ENCODE data around the gene FLNA.

DNA sequence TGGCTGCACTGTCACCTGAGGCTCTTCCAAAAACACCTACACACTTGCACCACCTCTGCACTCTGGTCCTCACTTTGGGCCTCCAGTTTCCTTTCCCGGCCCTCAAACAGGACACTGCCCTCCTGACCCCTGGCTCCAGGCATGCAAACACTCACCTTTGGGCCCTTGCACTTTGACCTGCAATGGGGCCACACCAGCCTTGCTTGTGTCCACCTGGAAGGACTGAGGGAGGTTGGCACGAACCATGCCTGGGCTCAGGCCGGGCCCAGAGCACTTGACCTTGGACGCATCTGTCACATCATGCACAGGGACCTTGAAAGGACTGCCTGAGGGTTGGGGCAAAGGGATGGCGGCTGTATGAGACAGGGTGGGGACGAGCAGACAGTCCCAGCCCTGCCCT lies 15.6 kb downstream of the FLNA start:
- TF ChIP-seq, protein P1, sequence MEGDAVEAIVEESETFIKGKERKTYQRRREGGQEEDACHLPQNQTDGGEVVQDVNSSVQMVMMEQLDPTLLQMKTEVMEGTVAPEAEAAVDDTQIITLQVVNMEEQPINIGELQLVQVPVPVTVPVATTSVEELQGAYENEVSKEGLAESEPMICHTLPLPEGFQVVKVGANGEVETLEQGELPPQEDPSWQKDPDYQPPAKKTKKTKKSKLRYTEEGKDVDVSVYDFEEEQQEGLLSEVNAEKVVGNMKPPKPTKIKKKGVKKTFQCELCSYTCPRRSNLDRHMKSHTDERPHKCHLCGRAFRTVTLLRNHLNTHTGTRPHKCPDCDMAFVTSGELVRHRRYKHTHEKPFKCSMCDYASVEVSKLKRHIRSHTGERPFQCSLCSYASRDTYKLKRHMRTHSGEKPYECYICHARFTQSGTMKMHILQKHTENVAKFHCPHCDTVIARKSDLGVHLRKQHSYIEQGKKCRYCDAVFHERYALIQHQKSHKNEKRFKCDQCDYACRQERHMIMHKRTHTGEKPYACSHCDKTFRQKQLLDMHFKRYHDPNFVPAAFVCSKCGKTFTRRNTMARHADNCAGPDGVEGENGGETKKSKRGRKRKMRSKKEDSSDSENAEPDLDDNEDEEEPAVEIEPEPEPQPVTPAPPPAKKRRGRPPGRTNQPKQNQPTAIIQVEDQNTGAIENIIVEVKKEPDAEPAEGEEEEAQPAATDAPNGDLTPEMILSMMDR (IDR thresholded peaks at IDR 0.05; ENCODE audit: low read depth, low read length) = no peak
- no peak for TF ChIP-seq POLR2A (IDR thresholded peaks at IDR 0.05; ENCODE audit: extremely low read depth, insufficient read length)
- TF ChIP-seq, protein P2, sequence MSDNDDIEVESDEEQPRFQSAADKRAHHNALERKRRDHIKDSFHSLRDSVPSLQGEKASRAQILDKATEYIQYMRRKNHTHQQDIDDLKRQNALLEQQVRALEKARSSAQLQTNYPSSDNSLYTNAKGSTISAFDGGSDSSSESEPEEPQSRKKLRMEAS (IDR thresholded peaks at IDR 0.05; ENCODE audit: low read depth, low read length) = no peak
